Subcutaneous abdominal adipose tissue (tissue), 5 donors: ENCODE measurements around the gene OLFM1.

Experiments
- H3K27ac ChIP-seq: one replicate; pipeline ENCODE4 v1.7.0; 2013; ENCODE audit warnings: low read depth, mild to moderate bottlenecking, inconsistent platforms, low read length, moderate library complexity
- H3K27me3 ChIP-seq, 5 donors: one replicate each; pipeline ENCODE4 v1.7.0; 2013; ENCODE audit warnings: low read length in 5 of 5, inconsistent platforms in 1 of 5; ENCODE audit not compliant: control insufficient read depth in 5 of 5, insufficient read depth in 4 of 5
- H3K36me3 ChIP-seq, 5 donors: one replicate each; pipeline ENCODE4 v1.7.0; 2013; ENCODE audit warnings: low read length in 5 of 5; ENCODE audit not compliant: control insufficient read depth in 5 of 5, insufficient read depth in 5 of 5
- H3K4me1 ChIP-seq, 5 donors: one replicate each; pipeline ENCODE4 v1.7.0; 2013; ENCODE audit warnings: low read length in 5 of 5, mild to moderate bottlenecking in 3 of 5, moderate library complexity in 1 of 5; ENCODE audit not compliant: control insufficient read depth in 5 of 5, insufficient read depth in 5 of 5
- H3K4me3 ChIP-seq, 5 donors: one replicate each; pipeline ENCODE4 v1.7.0; 2013; ENCODE audit warnings: low read length in 5 of 5, low read depth in 1 of 5
- H3K9ac ChIP-seq, 5 donors: one replicate each; pipeline ENCODE4 v1.7.0; 2013; ENCODE audit warnings: low read length in 5 of 5, mild to moderate bottlenecking in 4 of 5, moderate library complexity in 3 of 5
- H3K9me3 ChIP-seq, 5 donors: one replicate each; pipeline ENCODE4 v1.7.0; 2013; ENCODE audit warnings: low read length in 5 of 5; ENCODE audit not compliant: control insufficient read depth in 5 of 5
- donor health status: healthy.
- donor health status: healthy.
- donor health status: healthy.
- donor health status: healthy.
- donor health status: healthy.

OLFM1 gene

DNA sequence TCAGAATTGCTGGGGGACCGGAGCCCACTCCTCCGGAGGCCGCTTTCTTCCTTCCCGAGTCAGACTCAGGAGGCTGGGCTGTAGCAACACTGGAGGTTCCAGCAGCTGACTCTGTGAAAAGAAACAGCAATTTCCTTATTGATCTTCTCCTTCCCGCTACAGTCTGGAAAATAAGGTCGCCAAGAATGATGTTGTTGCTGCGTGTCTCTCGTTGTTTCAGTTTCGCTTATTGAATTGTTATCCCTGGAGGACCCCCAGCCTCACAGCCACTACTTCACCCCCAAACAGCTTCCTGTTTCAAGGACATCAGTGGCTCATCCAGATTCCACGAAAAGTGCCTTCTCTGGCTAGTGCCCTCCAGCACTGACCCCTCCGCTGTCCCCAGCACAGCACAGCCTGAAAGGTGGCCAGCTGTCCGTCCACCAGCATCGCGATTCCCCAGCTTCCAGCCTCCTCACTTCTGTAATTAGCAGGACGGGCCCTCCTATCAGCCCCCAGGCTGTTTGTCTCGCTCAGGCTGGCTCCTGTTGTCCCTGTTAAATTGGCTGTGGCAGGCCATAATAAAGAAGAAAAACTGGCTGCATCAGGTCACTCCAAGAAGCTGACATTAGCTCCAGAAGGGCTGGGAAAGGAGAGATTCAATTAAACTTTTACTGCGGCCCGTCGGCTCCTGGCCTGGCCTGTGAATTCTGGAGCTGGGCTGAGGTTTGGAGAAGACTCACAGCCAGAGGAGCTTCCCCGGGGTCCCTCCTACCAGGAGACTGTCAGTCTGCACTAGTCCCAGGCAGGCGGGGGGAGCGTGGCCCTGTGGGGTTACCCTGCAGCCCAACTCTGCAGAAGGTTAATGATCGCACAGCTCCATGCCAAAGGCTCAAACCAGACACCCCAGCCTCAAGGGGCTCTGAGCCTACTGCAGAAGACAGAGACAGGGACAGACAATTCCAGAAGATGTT, 40.5 kb downstream of the OLFM1 start:
- Histone ChIP-seq H3K4me1 (peaks cover 0 to 5% (median 0%) of the 10 kb centered on the region in 5 donors), H3K36me3 (no peaks in the 10 kb centered on the region), H3K9me3 (no peaks in the 10 kb centered on the region), H3K27me3 (peaks cover 20 to 39% (median 32%) of the 10 kb centered on the region in 5 donors), H3K9ac (no peak overlapping the region), H3K27ac (no peak overlapping the region), H3K4me3 (peak overlapping the region in 4 of 5 donors; percentile 25 to 47 (median 34))

DNA sequence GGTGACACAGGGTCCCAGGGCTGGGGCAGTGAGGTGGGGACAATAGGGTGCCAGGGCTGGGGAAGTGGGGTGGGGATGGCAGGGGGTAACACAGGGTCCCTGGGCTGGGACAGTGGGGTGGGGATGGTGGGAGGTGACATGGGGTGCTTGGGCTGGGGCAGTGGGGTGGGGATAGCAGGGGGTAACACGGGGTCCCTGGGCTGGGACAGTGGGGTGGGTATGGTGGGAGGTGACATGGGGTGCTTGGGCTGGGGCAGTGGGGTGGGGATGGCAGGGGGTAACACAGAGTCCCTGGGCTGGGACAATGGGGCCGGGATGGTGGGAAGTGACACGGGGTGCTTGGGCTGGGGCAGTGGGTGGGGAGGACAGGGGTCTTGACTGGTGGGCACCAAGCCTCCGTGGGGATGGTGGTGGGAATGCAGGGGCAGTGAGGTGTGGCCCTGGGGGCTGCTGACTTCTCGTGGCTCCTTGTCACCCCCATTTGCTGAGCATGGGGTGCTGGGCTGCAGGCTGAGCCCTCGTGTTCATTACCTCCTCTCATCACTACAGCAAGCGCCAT, 41.7 kb downstream of the OLFM1 start:
- Histone ChIP-seq H3K27me3 (peaks cover 22 to 49% (median 40%) of the 10 kb centered on the region in 5 donors), H3K4me3 (no peak overlapping the region), H3K27ac (no peak overlapping the region), H3K36me3 (no peaks in the 10 kb centered on the region), H3K9me3 (no peaks in the 10 kb centered on the region), H3K4me1 (peaks cover 0 to 5% (median 5%) of the 10 kb centered on the region in 5 donors), H3K9ac (no peak overlapping the region)

DNA sequence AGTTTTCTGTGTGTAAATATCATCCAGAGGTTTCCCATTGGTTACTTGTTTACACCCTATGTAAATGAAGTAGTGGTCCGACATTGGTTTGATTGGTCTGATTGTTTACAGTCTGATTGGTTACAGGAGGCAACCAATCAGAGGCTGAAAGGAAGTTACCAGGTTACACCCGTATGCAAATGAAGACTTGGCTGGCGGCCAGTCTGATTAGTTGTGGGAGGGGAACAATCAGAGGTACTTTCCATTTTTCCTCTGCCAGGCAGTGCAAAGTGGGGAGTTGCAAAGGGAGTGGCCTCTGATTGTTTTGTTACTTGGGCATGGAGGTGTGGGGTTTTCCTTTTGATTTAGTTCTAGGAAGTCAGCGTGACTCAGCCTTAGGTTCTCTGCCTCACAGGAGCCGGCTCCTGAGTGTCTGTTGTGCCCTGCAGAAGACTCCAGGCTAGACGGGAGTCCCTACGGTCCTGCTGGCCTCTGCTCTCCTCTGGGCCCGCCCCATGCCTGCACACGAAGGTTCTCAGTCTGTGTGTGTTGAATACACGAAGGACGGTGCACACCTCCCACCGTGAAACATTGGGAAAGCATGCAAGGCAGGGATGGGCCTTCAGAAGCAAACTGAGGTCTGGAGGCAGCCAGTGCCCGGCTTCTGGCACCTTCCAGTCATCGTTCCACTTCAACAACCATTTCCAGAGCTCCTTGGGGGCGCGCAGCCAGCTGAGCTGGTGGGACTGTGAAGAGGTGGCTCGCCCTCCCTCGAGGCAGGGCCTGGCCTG, 42.9 kb downstream of the OLFM1 start:
- no peaks in the 10 kb centered on the region for H3K36me3 ChIP-seq
- H3K4me3 ChIP-seq, result no peak overlapping the region
- peaks cover 0 to 6% (median 0%) of the 10 kb centered on the region in 5 donors for H3K9me3 ChIP-seq
- H3K9ac ChIP-seq, result no peak overlapping the region
- peaks cover 15 to 49% (median 36%) of the 10 kb centered on the region in 5 donors for H3K27me3 ChIP-seq
- peaks cover 0 to 11% (median 9%) of the 10 kb centered on the region in 5 donors for H3K4me1 ChIP-seq
- H3K27ac ChIP-seq, result no peak overlapping the region

- no peak overlapping the region for H3K4me3 ChIP-seq
- H3K4me1 ChIP-seq, result peaks cover 0 to 11% (median 9%) of the 10 kb centered on the region in 5 donors
- peaks cover 14 to 52% (median 40%) of the 10 kb centered on the region in 5 donors for H3K27me3 ChIP-seq
- no peaks in the 10 kb centered on the region for H3K36me3 ChIP-seq
- H3K9ac ChIP-seq, result no peak overlapping the region
- H3K27ac ChIP-seq, result no peak overlapping the region
- H3K9me3 ChIP-seq, result peaks cover 0 to 7% (median 0%) of the 10 kb centered on the region in 5 donors
Measured at GRCh38 chr9:135131488-135131887, 44.0 kb downstream of the OLFM1 start.

- Histone ChIP-seq H3K27me3 (peaks cover 16 to 51% (median 38%) of the 10 kb centered on the region in 5 donors), H3K4me1 (peaks cover 0 to 11% (median 9%) of the 10 kb centered on the region in 5 donors), H3K27ac (no peak overlapping the region), H3K9me3 (peaks cover 0 to 7% (median 0%) of the 10 kb centered on the region in 5 donors), H3K9ac (no peak overlapping the region), H3K36me3 (no peaks in the 10 kb centered on the region), H3K4me3 (no peak overlapping the region)
Measured at GRCh38 chr9:135132008-135132407, 44.5 kb downstream of the OLFM1 start.

DNA sequence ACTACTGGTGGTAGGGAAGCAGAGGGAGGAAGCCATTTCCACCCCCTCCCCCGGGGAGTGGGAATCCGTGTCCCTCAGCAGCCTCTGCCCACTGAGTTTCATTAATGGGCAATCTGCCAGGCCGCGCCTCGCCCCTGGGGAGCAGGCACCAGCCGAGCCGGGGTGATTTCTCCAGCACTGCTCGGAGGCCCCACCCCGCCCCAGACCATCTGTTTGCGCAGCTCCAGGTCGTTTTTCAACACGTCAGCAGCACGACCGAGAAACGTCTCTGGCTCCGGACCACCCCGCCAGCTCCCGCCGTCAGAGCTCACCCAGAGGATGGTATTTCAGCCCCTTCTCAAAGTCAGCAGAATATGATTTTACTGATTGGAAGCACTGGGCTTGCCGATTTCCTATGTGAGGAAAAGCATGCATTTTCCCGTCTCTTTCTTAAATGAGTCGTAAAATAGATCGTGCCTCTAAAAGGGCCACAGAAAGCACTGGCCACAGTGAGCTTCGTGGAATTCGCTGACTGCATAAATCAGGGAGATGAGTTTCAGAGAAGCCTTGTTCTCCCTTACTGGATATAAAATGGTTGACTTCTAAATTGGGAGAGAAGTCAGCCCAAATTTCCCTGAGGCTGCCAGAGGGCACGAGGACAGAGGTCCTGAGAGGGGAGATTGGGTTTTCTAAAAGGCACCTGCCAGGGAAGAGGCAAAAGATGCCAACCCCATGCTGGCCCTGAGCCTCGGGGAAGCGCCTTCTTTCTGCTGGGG, 47.0 kb downstream of the OLFM1 start:
- H3K27ac ChIP-seq, result no peak overlapping the region
- no peaks in the 10 kb centered on the region for H3K36me3 ChIP-seq
- H3K27me3 ChIP-seq, result peaks cover 22 to 50% (median 32%) of the 10 kb centered on the region in 5 donors
- no peak overlapping the region for H3K4me3 ChIP-seq
- peaks cover 0 to 19% (median 8%) of the 10 kb centered on the region in 5 donors for H3K9me3 ChIP-seq
- H3K4me1 ChIP-seq, result peaks cover 0 to 20% (median 13%) of the 10 kb centered on the region in 5 donors
- no peak overlapping the region for H3K9ac ChIP-seq

- no peak overlapping the region for H3K4me3 ChIP-seq
- no peaks in the 10 kb centered on the region for H3K36me3 ChIP-seq
- peaks cover 0 to 20% (median 13%) of the 10 kb centered on the region in 5 donors for H3K4me1 ChIP-seq
- no peak overlapping the region for H3K9ac ChIP-seq
- peaks cover 22 to 47% (median 31%) of the 10 kb centered on the region in 5 donors for H3K27me3 ChIP-seq
- H3K9me3 ChIP-seq, result peaks cover 0 to 19% (median 8%) of the 10 kb centered on the region in 5 donors
- H3K27ac ChIP-seq, result no peak overlapping the region
Measured at GRCh38 chr9:135135171-135135928, 47.9 kb downstream of the OLFM1 start.

- no peaks in the 10 kb centered on the region for H3K36me3 ChIP-seq
- H3K27me3 ChIP-seq, result peaks cover 22 to 45% (median 27%) of the 10 kb centered on the region in 5 donors
- H3K4me3 ChIP-seq, result no peak overlapping the region
- H3K9me3 ChIP-seq, result peaks cover 0 to 19% (median 8%) of the 10 kb centered on the region in 5 donors
- no peak overlapping the region for H3K27ac ChIP-seq
- H3K9ac ChIP-seq, result no peak overlapping the region
- peaks cover 0 to 20% (median 13%) of the 10 kb centered on the region in 5 donors for H3K4me1 ChIP-seq
Measured at GRCh38 chr9:135135929-135136315, 48.5 kb downstream of the OLFM1 start.

GRCh38 chr9:135136481-135136880, 49.0 kb downstream of the OLFM1 start:
- Histone ChIP-seq H3K9me3 (peaks cover 0 to 22% (median 12%) of the 10 kb centered on the region in 5 donors), H3K4me3 (no peak overlapping the region), H3K27me3 (peaks cover 21 to 45% (median 26%) of the 10 kb centered on the region in 5 donors), H3K9ac (no peak overlapping the region), H3K27ac (no peak overlapping the region), H3K36me3 (no peaks in the 10 kb centered on the region), H3K4me1 (peaks cover 0 to 20% (median 13%) of the 10 kb centered on the region in 5 donors)
